ENCODE data around the gene FADS1. TPM values are rescaled to one million over a fixed set of nuclear protein-coding genes. Genes with fewer than 3 reads are reported as not detected.
A peak's percentile ranks its signal among the peaks of the same experiment; 100 is the strongest.

FADS1 gene
- total and polyA plus RNA-seq, 8 donors = 21.5 to 161 (median 36.1) TPM

GRCh38 chr11:61765550-61766253 is 51.1 kb downstream of the FADS1 start:
- H3K27ac ChIP-seq = no peak overlapping the region
- H3K36me3 ChIP-seq = no peaks in the 10 kb centered on the region
- no peak for TF ChIP-seq CTCF (IDR thresholded peaks at IDR 0.05)
- no peaks in the 10 kb centered on the region for H3K4me1 ChIP-seq
- intact Hi-C loops (cut with DNase I) = no loop called here
- no peak for ATAC-seq
- no peaks in the 10 kb centered on the region for H3K9me3 ChIP-seq
- peak in 1 of 4 donors; percentile 70 for DNase-seq
- peaks cover 0 to 43% of the 10 kb centered on the region in 2 donors for H3K27me3 ChIP-seq
- no peak overlapping the region for H3K4me3 ChIP-seq

GRCh38 chr11:61764606-61765260 is 52.1 kb downstream of the FADS1 start:
- no peak overlapping the region for H3K27ac ChIP-seq
- intact Hi-C loops (cut with DNase I) = no loop called here
- H3K4me1 ChIP-seq = no peaks in the 10 kb centered on the region
- H3K36me3 ChIP-seq = no peaks in the 10 kb centered on the region
- peaks cover 0 to 43% of the 10 kb centered on the region in 2 donors for H3K27me3 ChIP-seq
- no peak overlapping the region for H3K4me3 ChIP-seq
- H3K9me3 ChIP-seq = no peaks in the 10 kb centered on the region
- DNase-seq (peak in 1 of 4 donors; percentile 67), ATAC-seq (no peak)
- TF ChIP-seq CTCF (IDR thresholded peaks at IDR 0.05) = no peak

GRCh38 chr11:61763930-61764605 is 52.7 kb downstream of the FADS1 start:
- intact Hi-C loops (cut with DNase I) = no loop called here
- DNase-seq (peak in 1 of 4 donors; percentile 79), ATAC-seq (no peak)
- H3K27me3 ChIP-seq = peaks cover 0 to 43% of the 10 kb centered on the region in 2 donors
- no peak for TF ChIP-seq CTCF (IDR thresholded peaks at IDR 0.05)
- H3K4me3 ChIP-seq = no peak overlapping the region
- no peaks in the 10 kb centered on the region for H3K9me3 ChIP-seq
- no peak overlapping the region for H3K27ac ChIP-seq
- no peaks in the 10 kb centered on the region for H3K36me3 ChIP-seq
- H3K4me1 ChIP-seq = no peaks in the 10 kb centered on the region

GRCh38 chr11:61762798-61763197 is 54.0 kb downstream of the FADS1 start:
- Histone ChIP-seq H3K36me3 (no peaks in the 10 kb centered on the region), H3K27me3 (peaks cover 0 to 43% of the 10 kb centered on the region in 2 donors), H3K4me3 (no peak overlapping the region), H3K9me3 (no peaks in the 10 kb centered on the region), H3K27ac (no peak overlapping the region), H3K4me1 (no peaks in the 10 kb centered on the region)
- DNase-seq = no peak
- intact Hi-C loops (cut with DNase I) = no loop called here
- TF ChIP-seq CTCF (IDR thresholded peaks at IDR 0.05) = no peak
- no peak for ATAC-seq

GRCh38 chr11:61762223-61762615 is 54.6 kb downstream of the FADS1 start:
- Histone ChIP-seq H3K27ac (no peak overlapping the region), H3K36me3 (no peaks in the 10 kb centered on the region), H3K4me1 (no peaks in the 10 kb centered on the region), H3K4me3 (no peak overlapping the region), H3K9me3 (no peaks in the 10 kb centered on the region), H3K27me3 (peaks cover 0 to 43% of the 10 kb centered on the region in 2 donors)
- DNase-seq = no peak
- intact Hi-C loops (cut with DNase I) = no loop called here
- TF ChIP-seq CTCF (IDR thresholded peaks at IDR 0.05) = no peak
- ATAC-seq = no peak

All from left lung (tissue), 10 donors.